ENCODE measurements around the gene FYTTD1. TPM values are rescaled to one million over a fixed set of nuclear protein-coding genes. Genes with fewer than 3 reads are reported as not detected.
A peak's percentile ranks its signal among the peaks of the same experiment; 100 is the strongest.
"Not testable (repeated sequence)": the region's sequence is repeated elsewhere in the genome, so short reads cannot be mapped to it uniquely, and the experiment has no call there.

The FYTTD1 gene
- total RNA-seq, 1 donor from 2014 or later = 24.5 TPM

GRCh38 chr3:197728487-197728886 is 21.2 kb upstream of the FYTTD1 start:
- H3K4me3 ChIP-seq (ENCODE audit: low read depth, low read length) = no peak overlapping the region
- H3K36me3 ChIP-seq (ENCODE audit: control insufficient read depth, insufficient read depth, low read length) = no peaks in the 10 kb centered on the region
- TF ChIP-seq, protein P1, sequence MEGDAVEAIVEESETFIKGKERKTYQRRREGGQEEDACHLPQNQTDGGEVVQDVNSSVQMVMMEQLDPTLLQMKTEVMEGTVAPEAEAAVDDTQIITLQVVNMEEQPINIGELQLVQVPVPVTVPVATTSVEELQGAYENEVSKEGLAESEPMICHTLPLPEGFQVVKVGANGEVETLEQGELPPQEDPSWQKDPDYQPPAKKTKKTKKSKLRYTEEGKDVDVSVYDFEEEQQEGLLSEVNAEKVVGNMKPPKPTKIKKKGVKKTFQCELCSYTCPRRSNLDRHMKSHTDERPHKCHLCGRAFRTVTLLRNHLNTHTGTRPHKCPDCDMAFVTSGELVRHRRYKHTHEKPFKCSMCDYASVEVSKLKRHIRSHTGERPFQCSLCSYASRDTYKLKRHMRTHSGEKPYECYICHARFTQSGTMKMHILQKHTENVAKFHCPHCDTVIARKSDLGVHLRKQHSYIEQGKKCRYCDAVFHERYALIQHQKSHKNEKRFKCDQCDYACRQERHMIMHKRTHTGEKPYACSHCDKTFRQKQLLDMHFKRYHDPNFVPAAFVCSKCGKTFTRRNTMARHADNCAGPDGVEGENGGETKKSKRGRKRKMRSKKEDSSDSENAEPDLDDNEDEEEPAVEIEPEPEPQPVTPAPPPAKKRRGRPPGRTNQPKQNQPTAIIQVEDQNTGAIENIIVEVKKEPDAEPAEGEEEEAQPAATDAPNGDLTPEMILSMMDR (IDR thresholded peaks at IDR 0.05; ENCODE audit: insufficient read depth, low read length, poor library complexity, severe bottlenecking) = no peak
- H3K27me3 ChIP-seq (ENCODE audit: control insufficient read depth, insufficient read depth, low read length) = no peaks in the 10 kb centered on the region
- no peak for DNase-seq (ENCODE audit: low read depth)

DNA sequence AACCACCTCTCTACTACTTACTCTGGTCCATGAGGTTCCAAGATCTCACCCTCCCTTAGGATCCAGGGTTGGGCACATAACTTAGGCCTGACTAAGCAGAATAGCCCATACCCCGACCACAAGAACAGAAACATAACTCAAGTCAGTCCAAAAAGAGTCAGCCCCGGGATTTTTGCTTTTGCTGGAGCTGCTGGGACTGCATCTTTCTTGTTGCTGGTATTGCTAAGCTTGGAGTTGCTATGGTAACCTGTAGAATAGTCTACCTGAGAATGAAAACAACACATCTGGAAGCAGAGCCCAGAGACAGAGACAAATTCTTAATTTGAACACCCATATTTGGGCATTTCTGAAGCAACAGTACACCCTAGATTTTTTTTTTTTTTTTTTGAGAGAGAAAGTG is 19.5 kb upstream of the FYTTD1 start:
- no peaks in the 10 kb centered on the region for H3K36me3 ChIP-seq (ENCODE audit: control insufficient read depth, insufficient read depth, low read length)
- no peak overlapping the region for H3K4me3 ChIP-seq (ENCODE audit: low read depth, low read length)
- peak; percentile 70 for DNase-seq (ENCODE audit: low read depth)
- no peaks in the 10 kb centered on the region for H3K27me3 ChIP-seq (ENCODE audit: control insufficient read depth, insufficient read depth, low read length)
- TF ChIP-seq, protein P1 (IDR thresholded peaks at IDR 0.05; ENCODE audit: insufficient read depth, low read length, poor library complexity, severe bottlenecking) = no peak

DNA sequence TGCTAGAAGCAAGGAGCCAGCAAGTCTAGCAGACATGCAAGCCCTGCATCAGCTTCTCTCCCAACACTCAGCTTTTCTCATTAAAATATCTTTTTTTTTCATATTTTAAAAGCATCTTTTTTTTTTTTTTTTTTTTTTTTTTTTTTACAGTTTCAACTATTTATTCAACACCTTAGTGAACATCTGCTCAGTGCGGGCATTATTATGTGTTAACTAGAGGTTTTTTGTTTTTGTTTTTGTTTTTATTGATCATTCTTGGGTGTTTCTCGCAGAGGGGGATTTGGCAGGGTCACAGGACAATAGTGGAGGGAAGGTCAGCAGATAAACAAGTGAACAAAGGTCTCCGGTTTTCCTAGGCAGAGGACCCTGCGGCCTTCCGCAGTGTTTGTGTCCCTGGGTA is 18.9 kb upstream of the FYTTD1 start:
- not testable (repeated sequence) for DNase-seq (ENCODE audit: low read depth); H3K27me3 ChIP-seq (ENCODE audit: control insufficient read depth, insufficient read depth, low read length); H3K36me3 ChIP-seq (ENCODE audit: control insufficient read depth, insufficient read depth, low read length); H3K4me3 ChIP-seq (ENCODE audit: low read depth, low read length)

DNA sequence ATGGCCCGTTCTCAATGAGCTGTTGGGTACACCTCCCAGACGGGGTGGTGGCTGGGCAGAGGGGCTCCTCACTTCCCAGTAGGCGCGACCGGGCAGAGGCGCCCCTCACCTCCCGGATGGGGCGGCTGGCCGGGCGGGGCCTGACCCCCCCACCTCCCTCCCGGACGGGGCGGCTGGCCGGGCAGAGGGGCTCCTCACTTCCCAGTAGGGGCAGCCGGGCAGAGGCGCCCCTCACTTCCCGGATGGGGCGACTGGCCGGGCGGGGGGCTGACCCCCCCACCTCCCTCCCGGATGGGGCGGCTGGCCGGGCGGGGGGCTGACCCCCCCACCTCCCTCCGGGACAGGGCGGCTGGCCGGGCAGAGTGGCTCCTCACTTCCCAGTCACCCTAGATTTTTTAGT is 18.2 kb upstream of the FYTTD1 start:
- not testable (repeated sequence) for DNase-seq (ENCODE audit: low read depth); H3K4me3 ChIP-seq (ENCODE audit: low read depth, low read length)

DNA sequence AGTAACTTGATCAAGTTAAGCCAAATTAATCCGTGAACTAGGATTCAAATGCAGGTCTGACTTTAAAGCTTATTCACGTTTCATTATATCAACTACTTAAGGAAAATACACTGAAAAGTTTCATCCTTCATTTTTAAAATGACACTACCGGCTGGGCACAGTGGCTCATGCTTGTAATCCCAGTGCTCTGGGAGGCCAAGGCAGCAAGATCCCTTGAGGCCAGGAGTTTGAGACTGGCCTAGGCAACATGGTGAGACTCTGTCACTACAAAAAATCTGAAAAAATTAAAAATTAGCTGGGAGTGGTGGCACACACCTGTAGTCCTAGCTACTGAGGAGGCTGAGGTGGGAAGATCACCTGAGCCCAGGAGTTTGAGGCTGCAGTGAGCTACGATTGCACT is 16.6 kb upstream of the FYTTD1 start:
- TF ChIP-seq, protein P1 (IDR thresholded peaks at IDR 0.05; ENCODE audit: insufficient read depth, low read length, poor library complexity, severe bottlenecking) = no peak
- no peak for DNase-seq (ENCODE audit: low read depth)
- H3K4me3 ChIP-seq (ENCODE audit: low read depth, low read length) = no peak overlapping the region
- H3K27me3 ChIP-seq (ENCODE audit: control insufficient read depth, insufficient read depth, low read length) = no peaks in the 10 kb centered on the region
- H3K36me3 ChIP-seq (ENCODE audit: control insufficient read depth, insufficient read depth, low read length) = no peaks in the 10 kb centered on the region

More for the DNA sequence above, 18.2 kb upstream of the FYTTD1 start:
- not testable (repeated sequence) for H3K36me3 ChIP-seq (ENCODE audit: control insufficient read depth, insufficient read depth, low read length); H3K27me3 ChIP-seq (ENCODE audit: control insufficient read depth, insufficient read depth, low read length)

- Histone ChIP-seq H3K27me3 (ENCODE audit: control insufficient read depth, insufficient read depth, low read length) (no peaks in the 10 kb centered on the region), H3K4me3 (ENCODE audit: low read depth, low read length) (no peak overlapping the region), H3K36me3 (ENCODE audit: control insufficient read depth, insufficient read depth, low read length) (no peaks in the 10 kb centered on the region)
- no peak for DNase-seq (ENCODE audit: low read depth)
- TF ChIP-seq, protein P1 (IDR thresholded peaks at IDR 0.05; ENCODE audit: insufficient read depth, low read length, poor library complexity, severe bottlenecking) = no peak
Measured at GRCh38 chr3:197734667-197735318, 14.9 kb upstream of the FYTTD1 start.

DNA sequence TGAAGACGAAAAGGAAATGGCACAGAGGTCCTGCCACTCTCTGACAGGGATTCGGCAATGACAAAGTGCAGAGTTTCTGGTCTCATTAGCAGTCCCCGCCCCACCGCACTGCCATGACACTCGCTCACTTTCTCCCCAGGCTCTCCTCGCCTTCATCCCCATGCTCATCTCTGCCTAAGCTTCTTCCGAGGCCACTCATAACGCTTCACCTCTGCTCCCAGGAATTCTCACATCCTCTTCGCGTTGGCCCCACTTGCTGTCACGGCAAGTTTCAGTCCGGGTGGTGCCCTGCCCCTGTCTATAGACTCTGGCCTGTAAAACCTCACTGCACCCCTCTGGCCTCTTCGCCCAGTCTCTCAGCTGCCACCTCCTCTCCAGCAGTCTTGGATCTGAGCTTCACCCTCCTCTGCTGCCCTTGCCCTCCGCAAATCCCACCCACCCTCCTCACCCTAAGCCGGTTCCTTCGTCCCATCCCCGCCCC is 13.6 kb upstream of the FYTTD1 start:
- TF ChIP-seq, protein P1 (IDR thresholded peaks at IDR 0.05; ENCODE audit: insufficient read depth, low read length, poor library complexity, severe bottlenecking) = no peak
- no peaks in the 10 kb centered on the region for H3K36me3 ChIP-seq (ENCODE audit: control insufficient read depth, insufficient read depth, low read length)
- DNase-seq (ENCODE audit: low read depth) = no peak
- H3K4me3 ChIP-seq (ENCODE audit: low read depth, low read length) = peak overlapping the region; percentile 93
- H3K27me3 ChIP-seq (ENCODE audit: control insufficient read depth, insufficient read depth, low read length) = no peaks in the 10 kb centered on the region
